ENCODE data around the gene ADISSP. TPM values are rescaled to one million over a fixed set of nuclear protein-coding genes. Genes with fewer than 3 reads are reported as not detected.
A peak's percentile ranks its signal among the peaks of the same experiment; 100 is the strongest.

The ADISSP gene
- total RNA-seq: 13.5 TPM

DNA sequence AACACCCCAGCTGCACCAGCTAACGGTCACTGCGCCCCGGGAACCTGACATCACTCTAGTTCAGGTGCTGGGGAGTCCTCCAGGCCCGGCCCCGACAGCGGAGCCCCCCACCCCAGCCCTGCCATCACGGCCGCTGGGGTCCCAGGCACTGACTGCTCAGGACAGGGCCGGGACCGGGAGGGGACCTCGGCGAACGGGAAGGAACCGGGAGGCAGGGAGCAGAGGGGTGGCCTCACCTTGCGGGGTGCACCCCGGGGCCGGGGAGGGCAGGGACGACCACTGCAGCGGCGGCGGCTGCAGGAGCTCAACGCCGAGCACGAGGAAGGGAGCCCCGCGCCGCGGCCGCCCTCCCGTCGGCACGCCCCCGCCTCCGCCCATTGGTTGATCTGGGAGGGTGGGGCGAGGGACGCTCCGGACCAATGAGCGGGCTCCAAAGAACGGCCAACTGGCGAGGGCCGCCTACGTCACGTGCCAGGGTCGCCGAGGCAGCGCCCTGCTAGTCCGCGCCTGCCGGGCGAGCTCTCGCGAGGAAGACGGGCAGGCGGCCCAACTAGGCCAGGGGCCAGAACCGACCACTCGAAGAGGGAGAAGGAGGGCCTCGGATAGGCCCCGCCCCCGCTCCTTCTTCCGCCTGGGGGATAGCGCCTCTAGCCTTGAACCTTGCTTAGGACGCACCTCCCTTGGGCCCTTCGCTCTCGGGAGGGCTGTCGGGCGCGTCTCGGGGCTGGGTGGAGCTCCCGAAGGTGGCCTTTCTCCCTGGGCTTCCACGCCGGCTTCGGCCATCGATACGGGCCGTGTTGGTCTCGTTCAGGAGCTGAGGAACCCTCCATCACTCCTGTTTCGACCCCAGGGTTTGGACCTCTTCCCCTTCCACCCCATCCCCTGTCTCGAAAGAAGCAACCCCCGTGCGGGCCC is at the start of gene ADISSP:
ADISSP (minus strand) TSS at position 327 of the 915 bp plus-strand sequence. CDS start 7,653 bp downstream, outside the sequence.
- peak; percentile 99 for DNase-seq

- DNase-seq: no peak
Observed at GRCh38 chr20:3815703-3816315, 48.3 kb upstream of the ADISSP start.

- no peak for DNase-seq
Observed at GRCh38 chr20:3814928-3815495, 47.5 kb upstream of the ADISSP start.

DNA sequence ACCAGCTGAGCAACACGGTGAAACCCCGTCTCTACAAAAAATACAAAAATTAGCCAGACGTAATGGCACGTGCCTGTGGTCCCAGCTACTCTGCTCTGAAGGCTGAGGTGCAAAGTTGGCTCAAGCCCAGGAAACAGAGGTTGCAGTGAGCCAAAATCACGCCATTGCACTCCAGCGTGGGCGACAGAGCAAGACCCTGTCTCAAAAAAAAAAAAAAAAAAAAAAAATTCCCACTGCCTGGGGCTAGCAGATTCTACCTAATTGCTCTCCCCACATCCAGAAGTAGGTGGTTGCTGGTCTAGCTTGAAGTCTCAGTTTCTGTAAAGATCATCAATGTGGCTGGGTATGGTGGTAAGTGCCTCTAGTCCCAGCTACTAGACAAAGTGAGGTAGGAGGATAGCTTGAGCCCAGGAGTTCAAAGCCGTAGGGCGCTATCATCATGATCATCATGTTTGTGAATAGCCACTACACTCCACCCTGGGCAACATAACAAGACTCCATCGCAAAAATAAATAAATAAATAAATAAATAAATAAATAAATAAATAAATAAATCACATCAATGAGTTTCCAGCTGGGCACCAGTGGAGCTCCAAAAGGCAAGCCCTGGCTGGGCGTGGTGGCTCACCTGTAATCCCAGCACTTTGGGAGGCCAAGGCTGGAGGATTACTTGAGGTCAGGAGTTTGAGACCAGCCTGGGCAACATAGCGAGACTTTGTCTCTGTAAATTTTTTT is 46.5 kb upstream of the ADISSP start:
- peak; percentile 19 for DNase-seq

DNA sequence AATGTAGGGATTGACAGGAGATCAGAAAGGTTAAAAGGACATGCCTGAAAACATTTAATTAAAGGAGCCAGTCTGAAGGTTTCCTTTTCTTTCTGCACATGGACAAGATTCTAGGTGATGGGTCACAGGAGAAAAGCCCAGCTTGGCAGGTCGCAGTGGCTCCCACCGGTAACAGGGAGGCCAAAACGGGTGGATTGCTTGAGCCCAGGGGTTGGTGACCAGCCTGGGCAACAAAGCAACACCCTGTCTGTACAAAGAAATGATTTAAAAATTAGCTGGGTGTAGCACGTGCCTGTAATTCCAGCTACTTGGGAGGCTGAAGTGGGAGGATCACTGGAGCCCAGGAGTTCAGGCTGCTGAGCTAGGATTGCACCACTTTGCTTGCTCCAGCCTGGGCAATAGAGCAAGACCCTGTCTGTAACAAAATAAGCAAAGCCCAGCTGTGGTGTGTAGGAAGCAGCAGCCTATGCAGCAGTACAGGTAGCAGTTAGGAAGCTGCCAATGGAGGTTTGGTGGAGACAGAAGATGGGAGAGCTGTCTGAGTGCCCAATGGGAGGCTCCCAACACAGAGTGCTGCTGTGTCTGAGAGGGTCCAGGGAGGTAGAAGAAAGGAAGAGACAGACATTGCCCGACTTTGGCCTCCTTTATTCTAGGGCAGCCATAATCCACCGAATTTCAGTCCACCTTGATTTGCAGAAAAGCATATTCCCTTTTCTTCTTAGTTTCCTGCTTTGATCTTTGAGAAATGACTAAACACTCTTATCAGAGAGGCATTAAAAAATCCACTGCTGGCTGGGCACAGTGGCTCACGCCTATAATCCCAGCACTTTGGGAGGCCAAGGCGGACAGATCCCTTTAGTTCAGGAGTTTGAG is 45.7 kb upstream of the ADISSP start:
- peak; percentile 26 for DNase-seq

DNA sequence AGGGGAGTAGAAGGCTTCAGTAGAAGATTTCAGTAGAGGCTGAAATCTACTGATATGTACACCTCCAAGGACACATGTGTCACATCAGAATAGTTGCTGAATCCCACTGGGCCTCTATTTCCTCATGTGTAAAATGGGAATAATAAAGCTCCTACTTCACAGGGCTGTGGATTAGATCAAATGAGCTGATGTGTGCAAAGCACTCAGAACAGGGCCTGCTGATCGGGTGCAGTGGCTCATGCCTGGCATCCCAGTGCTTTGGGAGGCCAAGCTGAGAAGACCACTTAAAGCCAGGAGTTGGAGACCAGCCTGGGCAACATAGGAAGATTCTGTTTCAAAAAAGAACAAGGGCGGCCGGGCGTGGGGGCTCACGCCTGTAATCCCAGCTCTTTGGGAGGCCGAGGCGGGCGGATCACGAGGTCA is 44.7 kb upstream of the ADISSP start:
- DNase-seq: no peak

DNA sequence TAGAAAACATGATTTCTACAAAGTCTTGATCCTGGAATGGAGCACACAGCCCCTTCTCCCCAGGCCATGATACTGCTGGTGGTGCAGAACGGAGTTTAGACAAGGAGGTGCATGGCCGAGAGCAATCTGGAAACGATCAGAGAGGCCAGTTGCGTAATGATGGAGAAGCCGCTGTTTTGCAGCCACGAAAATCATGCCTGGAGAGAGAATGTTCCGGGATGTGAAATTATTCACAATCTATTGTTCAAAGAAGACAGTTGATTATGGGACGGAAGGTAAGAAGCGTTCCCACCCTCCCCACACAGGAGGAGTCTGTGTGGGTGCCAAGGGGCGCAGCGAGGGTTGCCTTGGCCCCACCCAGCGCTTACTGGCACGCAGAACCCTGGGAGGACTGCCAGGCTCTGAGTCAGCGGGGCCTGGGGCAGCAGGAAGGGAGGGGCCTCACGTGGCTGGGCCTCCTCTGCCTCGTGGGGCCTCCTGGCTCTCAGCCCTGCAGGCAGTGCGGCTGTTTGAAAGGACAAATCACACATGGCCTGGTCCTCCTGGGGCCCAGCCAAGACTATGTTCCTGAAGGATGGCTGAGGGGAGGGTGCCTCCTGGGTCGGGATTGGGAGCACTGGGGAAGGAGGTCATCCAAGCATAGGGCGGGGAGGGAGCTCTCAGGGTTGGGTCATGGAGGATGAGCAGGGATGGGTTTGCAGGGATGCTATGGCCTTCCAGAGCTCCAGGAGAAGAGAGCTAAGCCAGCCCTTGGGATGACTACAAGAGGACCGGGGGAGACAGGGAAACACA is 44.1 kb upstream of the ADISSP start:
- peak; percentile 99 for DNase-seq

DNA sequence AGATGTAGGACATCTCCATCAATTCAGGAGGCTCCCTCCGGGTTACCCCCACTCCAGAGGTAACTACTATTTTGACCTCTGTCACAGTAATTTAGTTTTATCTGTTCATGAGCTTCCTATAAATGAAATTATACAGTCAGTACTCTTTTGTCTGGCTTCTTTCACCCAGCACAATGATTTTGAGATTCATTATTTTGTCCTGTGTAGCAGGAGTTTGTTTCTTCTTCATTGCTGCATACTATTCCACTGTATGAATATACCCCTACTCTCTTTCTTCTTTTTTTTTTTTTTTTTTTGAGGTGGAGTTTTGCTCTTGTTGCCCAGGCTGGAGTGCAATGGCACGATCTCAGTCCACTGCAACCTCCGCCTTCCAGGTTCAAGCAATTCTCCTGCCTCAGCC is 41.0 kb upstream of the ADISSP start:
- no peak for DNase-seq

GRCh38 chr20:3804781-3805180 is 37.2 kb upstream of the ADISSP start:
- DNase-seq: no peak

DNA sequence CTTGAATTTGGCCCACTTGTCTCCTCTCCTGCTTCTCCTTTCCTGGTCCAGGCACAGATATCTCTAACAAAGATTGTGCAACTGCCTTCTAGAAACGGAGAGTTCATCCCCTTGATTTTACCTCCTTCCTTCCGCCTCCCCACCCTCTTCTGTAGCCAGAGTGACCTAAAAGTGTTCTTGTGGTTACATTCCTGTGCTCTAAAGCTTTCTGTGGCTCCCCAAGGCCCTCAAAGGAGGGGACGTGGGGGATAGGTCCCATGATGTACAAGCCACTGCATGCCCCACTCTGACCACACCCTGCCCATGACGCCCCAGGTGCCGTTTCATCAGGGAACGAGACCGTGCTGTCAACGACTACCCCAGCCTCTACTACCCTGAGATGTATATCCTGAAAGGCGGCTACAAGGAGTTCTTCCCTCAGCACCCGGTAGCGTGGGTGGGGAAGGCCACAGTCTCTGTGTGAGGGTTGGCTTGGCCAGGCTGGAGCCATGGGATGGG is 36.8 kb upstream of the ADISSP start:
- DNase-seq: no peak

DNA sequence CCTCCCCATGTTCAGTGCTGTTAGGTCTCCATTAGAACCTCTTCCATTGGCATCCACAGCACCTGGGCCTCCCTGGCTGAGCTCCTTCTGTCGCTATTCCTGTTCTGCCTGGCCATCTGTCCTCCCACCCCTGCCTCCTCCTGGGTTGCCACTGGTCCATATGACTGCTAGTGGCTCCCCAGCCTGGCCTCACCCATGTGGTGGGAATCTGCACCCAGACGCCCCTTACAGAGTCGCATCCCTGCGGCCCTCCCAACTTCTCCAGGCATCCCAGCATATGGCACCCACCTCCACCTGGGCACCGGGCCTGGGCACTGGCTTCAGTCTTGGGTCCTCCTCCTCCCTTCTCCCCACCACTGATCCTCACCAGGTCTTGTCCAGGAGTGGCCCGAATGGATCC is 36.3 kb upstream of the ADISSP start:
- DNase-seq: no peak

DNA sequence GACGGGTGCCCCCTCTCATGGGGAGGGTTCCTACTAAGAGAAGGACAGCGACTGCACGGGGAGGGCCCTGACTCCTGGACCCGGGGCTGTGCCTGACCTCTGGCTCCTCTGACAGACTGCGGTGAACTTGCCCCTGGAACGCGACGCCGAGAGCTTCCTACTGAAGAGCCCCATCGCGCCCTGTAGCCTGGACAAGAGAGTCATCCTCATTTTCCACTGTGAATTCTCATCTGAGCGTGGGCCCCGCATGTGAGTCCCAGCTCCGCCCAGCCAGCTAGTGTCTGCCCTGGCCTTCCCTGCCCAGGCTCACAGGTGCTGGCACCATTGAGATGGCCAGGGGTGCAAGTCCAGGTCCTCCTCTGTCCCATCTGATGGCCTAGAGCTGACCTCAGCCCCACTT is 35.7 kb upstream of the ADISSP start:
- no peak for DNase-seq

GRCh38 chr20:3802524-3803239 is 35.1 kb upstream of the ADISSP start:
- no peak for DNase-seq

DNA sequence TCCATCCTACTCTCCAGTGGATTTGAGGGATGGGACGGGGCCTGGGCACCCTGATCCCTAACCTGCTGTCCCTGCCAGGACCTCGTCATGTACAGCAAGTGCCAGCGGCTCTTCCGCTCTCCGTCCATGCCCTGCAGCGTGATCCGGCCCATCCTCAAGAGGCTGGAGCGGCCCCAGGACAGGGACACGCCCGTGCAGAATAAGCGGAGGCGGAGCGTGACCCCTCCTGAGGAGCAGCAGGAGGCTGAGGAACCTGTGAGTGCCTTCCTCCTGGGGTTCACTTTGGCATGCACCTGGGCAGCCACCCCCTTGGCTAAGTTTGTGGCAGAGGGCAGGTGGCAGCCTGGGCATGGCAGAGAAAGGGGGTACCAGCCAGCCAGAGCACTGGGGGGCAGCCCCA is 34.3 kb upstream of the ADISSP start:
- no peak for DNase-seq

GRCh38 chr20:3801299-3801698 is 33.7 kb upstream of the ADISSP start:
- DNase-seq: no peak

- no peak for DNase-seq
Observed at GRCh38 chr20:3800878-3801260, 33.3 kb upstream of the ADISSP start.

- DNase-seq: no peak
Observed at GRCh38 chr20:3800256-3800877, 32.8 kb upstream of the ADISSP start.

- DNase-seq: peak; percentile 96
Observed at GRCh38 chr20:3798908-3799248, 31.3 kb upstream of the ADISSP start.

DNA sequence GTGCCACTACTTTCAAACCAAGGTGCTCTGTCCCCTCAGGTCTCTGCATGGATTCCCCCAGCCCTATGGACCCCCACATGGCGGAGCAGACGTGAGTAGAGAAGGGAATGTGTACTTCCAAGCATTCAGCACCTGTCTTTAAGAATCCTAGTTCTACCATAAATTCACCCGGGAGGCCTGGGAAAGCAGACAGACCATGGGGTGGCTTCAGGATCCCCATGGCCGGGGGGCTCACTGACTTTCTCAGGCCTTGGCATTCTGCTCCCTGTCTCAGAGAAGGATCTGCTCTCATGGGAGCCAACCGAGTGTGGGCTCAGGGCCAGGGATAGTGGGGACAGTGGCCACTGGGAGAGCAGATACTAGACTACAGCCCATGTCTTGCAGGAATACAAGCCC is 30.8 kb upstream of the ADISSP start:
- DNase-seq: no peak
